H1 (cell line): ENCODE measurements around the gene RNASET2. TPM values are rescaled to one million over a fixed set of nuclear protein-coding genes. Genes with fewer than 3 reads are reported as not detected.
A peak's percentile ranks its signal among the peaks of the same experiment; 100 is the strongest.

Experiments
- CTCF ChIA-PET: fragments of 300-600 bp; sonication (Branson Sonifier 250); formaldehyde crosslinking; loops from one replicate; lab custom pipeline; 2021; ENCODE audit not compliant: partially characterized antibody; lab: Charles Lee
- POLR2A ChIA-PET: fragments of 300-600 bp; sonication (Branson Sonifier 250); formaldehyde crosslinking; loops from one replicate; lab custom pipeline; 2021; ENCODE audit warnings: inconsistent platforms; ENCODE audit not compliant: partially characterized antibody; lab: Charles Lee
- DNase-seq, 2 experiments: peaks; one replicate each; pipeline versions ENCODE4 v3.0.0 to v3.0.0-alpha.2; 2010 to 2022; ENCODE audit warnings: low spot score in 2 of 2, low read depth in 1 of 2, mixed read lengths in 1 of 2
- FAIRE-seq: peaks from 2 replicates; lab custom pipeline; 2011; peaks lifted over from hg19 to GRCh38; lab: Jason Lieb, UNC
- H2AFZ ChIP-seq: 2 replicates; pipeline ENCODE4 v1.8.1; 2012; ENCODE audit warnings: low read length, inconsistent platforms
- H2AK5ac ChIP-seq: 2 replicates; pipeline ENCODE4 v1.6.1; 2013; ENCODE audit warnings: low read depth, low read length
- H2BK120ac ChIP-seq: replicated peaks from 2 replicates; pipeline ENCODE3; 2013; ENCODE audit warnings: low read depth, low read length, inconsistent platforms
- H2BK12ac ChIP-seq: 2 replicates; pipeline ENCODE4 v1.6.1; 2013; ENCODE audit warnings: low read depth, low read length
- H2BK15ac ChIP-seq: 2 replicates; pipeline ENCODE4 v1.6.1; 2013; ENCODE audit warnings: low read length
- H2BK20ac ChIP-seq: 2 replicates; pipeline ENCODE4 v1.6.1; 2013; ENCODE audit warnings: low read length
- H2BK5ac ChIP-seq: 2 replicates; pipeline ENCODE4 v1.6.1; 2013; ENCODE audit warnings: low read depth, low read length
- H3K14ac ChIP-seq: 2 replicates; pipeline ENCODE4 v1.6.1; 2013; ENCODE audit warnings: inconsistent platforms; ENCODE audit not compliant: insufficient read length
- H3K18ac ChIP-seq: 2 replicates; pipeline ENCODE4 v1.6.1; 2013; ENCODE audit warnings: low read length; ENCODE audit errors: extremely low read depth
- H3K23ac ChIP-seq: 2 replicates; pipeline ENCODE4 v1.6.1; 2013; ENCODE audit warnings: inconsistent platforms; ENCODE audit not compliant: insufficient read length
- H3K23me2 ChIP-seq: 2 replicates; pipeline ENCODE4 v1.6.1; 2013; ENCODE audit warnings: low read depth, low read length
- H3K27ac ChIP-seq: 2 replicates; pipeline ENCODE4 v1.6.1; 2011; ENCODE audit warnings: low read depth, low read length, inconsistent platforms
- H3K27me3 ChIP-seq, 4 experiments: replicated peaks in 1 of 4; 1 replicate in 1 of 4; 2 replicates in 3 of 4; pipeline versions ENCODE4 v1.6.1 to v1.8.1; 2011 to 2013; ENCODE audit warnings: low read length in 3 of 4, mild to moderate bottlenecking in 3 of 4, inconsistent platforms in 2 of 4, mixed read lengths in 2 of 4, moderate library complexity in 1 of 4; ENCODE audit not compliant: control insufficient read depth in 3 of 4, insufficient read depth in 3 of 4; ENCODE audit errors: extremely low read depth in 1 of 4
- H3K36me3 ChIP-seq, 4 experiments: 2 replicates each; pipeline versions ENCODE4 v1.6.1 to v1.8.1; 2011 to 2013; ENCODE audit warnings: mild to moderate bottlenecking in 4 of 4, low read length in 3 of 4, moderate library complexity in 2 of 4, control low read depth in 1 of 4, inconsistent platforms in 1 of 4; ENCODE audit not compliant: insufficient read depth in 4 of 4, control insufficient read depth in 2 of 4
- H3K4ac ChIP-seq: replicated peaks from 2 replicates; pipeline ENCODE3; 2013; ENCODE audit warnings: low read length, low read depth, mixed read lengths, inconsistent platforms; ENCODE audit not compliant: insufficient read length
- H3K4me1 ChIP-seq, 4 experiments: replicated peaks in 1 of 4; 1 replicate in 1 of 4; 2 replicates in 3 of 4; pipeline versions ENCODE4 v1.6.1 to v1.8.1; 2011 to 2013; ENCODE audit warnings: low read length in 3 of 4, inconsistent platforms in 2 of 4, mixed read lengths in 1 of 4; ENCODE audit not compliant: insufficient read depth in 4 of 4, control insufficient read depth in 3 of 4
- H3K4me2 ChIP-seq, 2 experiments: 2 replicates each; pipeline versions ENCODE4 v1.6.1 to v1.8.1; 2011 to 2013; ENCODE audit warnings: low read depth in 2 of 2, low read length in 2 of 2, control low read depth in 1 of 2, inconsistent platforms in 1 of 2, mild to moderate bottlenecking in 1 of 2; ENCODE audit not compliant: insufficient read depth in 1 of 2
- H3K4me3 ChIP-seq, 4 experiments: fragments of 200-600, 300-600 bp in 1 of 4; sonication (generic), shearing (Covaris generic), sonication (Bioruptor Twin) in 1 of 4; 2 replicates each; pipeline versions ENCODE4 v1.5.1 to v1.8.1; 2011 to 2016; ENCODE audit warnings: low read length in 4 of 4, low read depth in 3 of 4, control low read depth in 2 of 4, inconsistent platforms in 2 of 4, mild to moderate bottlenecking in 2 of 4, mixed read lengths in 1 of 4, moderate library complexity in 1 of 4; ENCODE audit not compliant: insufficient read depth in 2 of 4; ENCODE audit errors: extremely low read depth in 1 of 4
- H3K56ac ChIP-seq: replicated peaks from 2 replicates; pipeline ENCODE3; 2013; ENCODE audit warnings: low read depth, mild to moderate bottlenecking, mixed read lengths, low read length, inconsistent platforms; ENCODE audit not compliant: insufficient read length
- H3K79me1 ChIP-seq: 2 replicates; pipeline ENCODE4 v1.6.1; 2013; ENCODE audit warnings: low read depth, low read length, control low read depth
- H3K79me2 ChIP-seq, 2 experiments: 2 replicates each; pipeline versions ENCODE4 v1.6.1 to v1.8.1; 2012 to 2013; ENCODE audit warnings: low read length in 2 of 2, mild to moderate bottlenecking in 2 of 2, inconsistent platforms in 1 of 2; ENCODE audit not compliant: insufficient read depth in 2 of 2, control insufficient read depth in 1 of 2
- H3K9ac ChIP-seq, 4 experiments: replicated peaks in 1 of 4; 1 replicate in 1 of 4; 2 replicates in 3 of 4; pipeline versions ENCODE4 v1.6.1 to v1.8.1; 2011 to 2013; ENCODE audit warnings: low read depth in 3 of 4, low read length in 3 of 4, control low read depth in 2 of 4, mild to moderate bottlenecking in 2 of 4, moderate library complexity in 2 of 4, inconsistent platforms in 1 of 4; ENCODE audit errors: extremely low read depth in 1 of 4
- H3K9me3 ChIP-seq, 2 experiments: 2 replicates each; pipeline versions ENCODE4 v1.6.1 to v1.8.1; 2012 to 2013; ENCODE audit warnings: mild to moderate bottlenecking in 2 of 2, moderate library complexity in 2 of 2, control low read depth in 1 of 2, inconsistent platforms in 1 of 2, low read depth in 1 of 2, low read length in 1 of 2, mixed read lengths in 1 of 2; ENCODE audit not compliant: insufficient read depth in 2 of 2
- H4K20me1 ChIP-seq, 2 experiments: replicated peaks in 1 of 2; 2 replicates each; pipeline versions ENCODE3 to v1.8.1; 2011 to 2013; ENCODE audit warnings: inconsistent platforms in 2 of 2, low read length in 2 of 2, mild to moderate bottlenecking in 1 of 2; ENCODE audit not compliant: insufficient read depth in 2 of 2, control insufficient read depth in 1 of 2
- H4K5ac ChIP-seq: 2 replicates; pipeline ENCODE4 v1.6.1; 2013; ENCODE audit warnings: low read length, low read depth, mixed read lengths, inconsistent platforms; ENCODE audit not compliant: insufficient read length
- H4K8ac ChIP-seq: 2 replicates; pipeline ENCODE4 v1.8.0; 2013; ENCODE audit warnings: mild to moderate bottlenecking, moderate library complexity, low read length, inconsistent platforms; ENCODE audit not compliant: insufficient read depth; ENCODE audit errors: extremely low read depth
- H4K91ac ChIP-seq: replicated peaks from 2 replicates; pipeline ENCODE3; 2013; ENCODE audit warnings: low read length, mixed read lengths, inconsistent platforms; ENCODE audit not compliant: insufficient read length
- BRCA1 ChIP-seq: IDR thresholded peaks from 2 replicates; pipeline ENCODE4 v1.6.1; 2012; ENCODE audit warnings: low read depth, low read length, improper control_type of control experiment
- CEBPB ChIP-seq: IDR thresholded peaks from 2 replicates; pipeline ENCODE4 v1.6.1; 2012; ENCODE audit warnings: low read depth, low read length
- E2F6 ChIP-seq: IDR thresholded peaks from 2 replicates; pipeline ENCODE4 v1.6.1; 2012; ENCODE audit warnings: inconsistent platforms
- TCF12 ChIP-seq: IDR thresholded peaks from 2 replicates; pipeline ENCODE4 v1.6.1; 2011; ENCODE audit warnings: low read depth, mild to moderate bottlenecking, low read length
- whole genome bisulfite sequencing, 2 experiments: shearing (Covaris generic) in 1 of 2; methylation state at CpG; one replicate each; pipeline versions ENCODE4 v1.1.6 to v1.1.7; 2013 to 2015; ENCODE audit warnings: low lambda C conversion rate in 2 of 2, mixed read lengths in 2 of 2, inconsistent platforms in 1 of 2, low coverage in 1 of 2, missing lambda C conversion rate in 1 of 2; ENCODE audit not compliant: insufficient replicate concordance in 2 of 2, insufficient coverage in 1 of 2, insufficient read length in 1 of 2; ENCODE audit errors: extremely low coverage in 1 of 2, missing lambda C conversion rate in 1 of 2; 5-methylcytosine and 5-hydroxymethylcytosine counted together
- polyA plus RNA-seq, 7 experiments: library from polyadenylated mRNA; depleted of rRNA in 3 of 7; stranded (reverse) in 5 of 7; unstranded in 2 of 7; fragments of >200 nt in 5 of 7; fragments of 200-250 nt in 2 of 7; gene quantifications; 1 replicate in 5 of 7; 2 replicates in 1 of 7; 4 replicates in 1 of 7; pipeline versions ENCODE4 v1.2.1 to v1.2.3, GENCODE V29; 2011 to 2013; ENCODE audit warnings: missing spikeins in 2 of 7, mixed read lengths in 2 of 7
- total RNA-seq: library from RNA; stranded (reverse); fragmentation: NEBNext Ultra II Directional; extraction: Animal tissue kit (Norgen Biotek cat#: 25700); gene quantifications from 2 replicates; pipeline ENCODE4 v1.2.1, GENCODE V29; 2021

The RNASET2 gene
- total and polyA plus RNA-seq, 2 of the 8 experiments (the other 6 are each of a cell fraction or from before 2014, with no cell fraction given), result 15.7 to 22.9 TPM

GRCh38 chr6:166996406-166996805 lies 40.1 kb upstream of the RNASET2 start:
- H4K91ac ChIP-seq, result no peak overlapping the region
- no peak for TF ChIP-seq TCF12
- no peak for TF ChIP-seq E2F6
- TF ChIP-seq BRCA1, result no peak
- peak; percentile 41; the same call in 1 of the 2 replicates for TF ChIP-seq CEBPB
- TF ChIP-seq, all 59 proteins: peak for 1
- no peak overlapping the region; a peak in 1 of 7 replicates for H3K9ac ChIP-seq
- H4K20me1 ChIP-seq, result peaks cover 6 to 8% of the 10 kb centered on the region in 2 experiments
- no peak overlapping the region for H2BK12ac ChIP-seq
- H2BK15ac ChIP-seq, result no peak overlapping the region
- H3K18ac ChIP-seq, result no peak overlapping the region
- peaks cover 4 to 55% of the 10 kb centered on the region in 2 experiments for H3K79me2 ChIP-seq
- H3K4me2 ChIP-seq, result no peak overlapping the region
- H3K23ac ChIP-seq, result no peak overlapping the region
- H3K27ac ChIP-seq, result no peak overlapping the region
- H4K8ac ChIP-seq, result no peak overlapping the region
- H3K14ac ChIP-seq, result no peak overlapping the region
- H2BK5ac ChIP-seq, result no peak overlapping the region
- ChIA-PET POLR2A (interaction anchor here (1.2 kb wide), 1 partner anchor 17 kb away, joined by 3 read pairs; no protein-coding TSS in a partner anchor), CTCF (interaction anchor here (0.7 to 1.3 kb wide), 3 partner anchors 16 to 222 kb away, joined by 3 to 5 read pairs (median 4); no protein-coding TSS in a partner anchor)
- FAIRE-seq (no peak), DNase-seq (no peak)
- H3K23me2 ChIP-seq, result peaks cover 6% of the 10 kb centered on the region; the same call in 1 of the 2 replicates
- H4K5ac ChIP-seq, result no peak overlapping the region
- H3K4ac ChIP-seq, result no peak overlapping the region
- WGBS, 2 experiments, result 94% methylated on average over 7 of the region's 7 CpGs; no CpG with 5 or more reads in 1 of the 2 experiments
- no peaks in the 10 kb centered on the region for H3K9me3 ChIP-seq
- no peak overlapping the region for H2BK120ac ChIP-seq
- H3K4me1 ChIP-seq, result peaks cover 0 to 8% (median 4%) of the 10 kb centered on the region in 4 experiments; a peak in 5 of 7 replicates
- no peak overlapping the region for H3K56ac ChIP-seq
- H3K79me1 ChIP-seq, result peaks cover 12% of the 10 kb centered on the region
- no peak overlapping the region for H3K4me3 ChIP-seq
- no peak overlapping the region for H2BK20ac ChIP-seq
- H2AK5ac ChIP-seq, result no peak overlapping the region
- H2AFZ ChIP-seq, result no peak overlapping the region
- H3K27me3 ChIP-seq, result no peaks in the 10 kb centered on the region
- peaks cover 0 to 20% (median 6%) of the 10 kb centered on the region in 4 experiments; a peak in 4 of 8 replicates for H3K36me3 ChIP-seq
